HG03135 (cell line): ENCODE data around the gene FBN2.

Experiments
- ATAC-seq: cut with Tn5 transposase; IDR thresholded peaks from one replicate; pipeline ENCODE4 v1.9.1; 2021; ENCODE audit warnings: mild to moderate bottlenecking, moderate library complexity; ENCODE audit not compliant: unreplicated experiment

FBN2 gene

DNA sequence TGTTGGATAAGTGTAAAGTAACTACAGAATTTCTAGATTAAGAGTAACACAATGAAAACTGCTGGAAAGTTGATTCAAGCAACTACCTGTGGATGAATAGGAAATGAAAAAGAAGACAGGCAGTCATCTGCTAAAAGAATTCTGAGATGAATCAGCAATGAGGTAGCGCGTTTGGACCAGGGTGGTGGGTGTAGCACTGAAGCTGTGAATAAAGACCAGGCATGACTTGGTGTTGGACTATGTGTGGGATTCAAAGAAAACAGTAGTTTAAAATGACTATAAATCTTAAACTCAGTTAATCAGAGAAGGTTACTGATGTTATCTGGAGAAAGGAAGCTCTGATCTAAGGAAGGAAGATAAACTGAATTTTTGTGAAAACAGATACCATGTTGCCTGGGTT is 159.8 kb downstream of the FBN2 start:
- no peak for ATAC-seq

- ATAC-seq: no peak
Observed at GRCh38 chr5:128376577-128376976, 161.5 kb downstream of the FBN2 start.

DNA sequence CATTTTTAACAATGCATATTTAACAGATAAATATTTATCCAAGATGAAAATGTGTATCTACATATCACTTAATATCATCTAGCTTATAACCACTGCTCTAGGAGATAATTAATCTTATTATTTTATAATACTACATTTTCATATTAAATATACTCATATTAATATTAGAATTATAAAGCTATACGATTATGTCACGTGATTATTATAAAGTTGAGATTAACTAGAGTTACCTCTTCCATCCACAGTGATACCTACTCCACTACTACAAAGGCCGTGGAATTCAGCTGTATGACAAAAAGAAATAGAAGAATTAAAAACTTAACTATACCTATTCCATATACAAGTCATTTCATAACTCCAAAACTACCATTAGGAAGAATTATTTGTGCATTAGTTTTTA is 171.9 kb downstream of the FBN2 start:
- no peak for ATAC-seq

- ATAC-seq: no peak
Observed at GRCh38 chr5:128362370-128362769, 175.7 kb downstream of the FBN2 start.

DNA sequence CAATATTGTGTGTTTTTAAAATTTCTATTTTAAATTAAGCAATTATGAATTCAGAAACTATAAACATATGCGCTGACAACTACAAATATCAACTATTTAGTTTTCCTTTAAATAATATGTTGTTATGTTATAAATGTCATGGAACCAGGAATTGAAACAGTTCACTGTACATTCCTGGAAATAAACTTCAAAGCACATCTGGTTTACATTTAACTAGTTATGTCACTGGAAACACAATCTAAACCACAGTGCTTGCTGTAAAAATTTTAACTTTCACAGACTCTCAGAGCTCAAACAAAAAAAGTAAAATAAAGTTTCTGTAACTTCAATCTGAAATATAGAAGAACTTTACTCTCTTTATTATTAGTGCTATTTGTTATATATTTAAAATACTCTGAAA is 179.2 kb downstream of the FBN2 start:
- ATAC-seq: no peak

- no peak for ATAC-seq
Observed at GRCh38 chr5:128357226-128357625, 180.8 kb downstream of the FBN2 start.

DNA sequence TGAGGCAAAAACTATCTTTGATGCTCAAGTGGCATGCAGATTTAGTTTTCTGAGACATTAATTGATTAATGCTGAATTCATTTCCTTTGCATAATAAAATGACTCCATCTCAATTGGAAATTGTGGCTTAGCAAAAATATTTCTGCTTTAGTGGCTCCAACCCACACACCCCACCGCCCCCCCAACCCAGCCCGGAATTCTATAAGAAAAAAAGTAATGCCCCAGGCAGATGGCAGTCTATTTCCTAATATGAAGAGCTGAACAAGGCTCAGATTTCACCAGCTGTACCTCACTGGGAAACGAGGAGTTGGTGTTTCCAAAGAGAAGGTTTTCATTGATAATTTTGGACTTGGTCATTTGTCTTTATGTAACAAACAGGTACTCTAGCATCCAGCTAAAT is 182.1 kb downstream of the FBN2 start:
- ATAC-seq: no peak

DNA sequence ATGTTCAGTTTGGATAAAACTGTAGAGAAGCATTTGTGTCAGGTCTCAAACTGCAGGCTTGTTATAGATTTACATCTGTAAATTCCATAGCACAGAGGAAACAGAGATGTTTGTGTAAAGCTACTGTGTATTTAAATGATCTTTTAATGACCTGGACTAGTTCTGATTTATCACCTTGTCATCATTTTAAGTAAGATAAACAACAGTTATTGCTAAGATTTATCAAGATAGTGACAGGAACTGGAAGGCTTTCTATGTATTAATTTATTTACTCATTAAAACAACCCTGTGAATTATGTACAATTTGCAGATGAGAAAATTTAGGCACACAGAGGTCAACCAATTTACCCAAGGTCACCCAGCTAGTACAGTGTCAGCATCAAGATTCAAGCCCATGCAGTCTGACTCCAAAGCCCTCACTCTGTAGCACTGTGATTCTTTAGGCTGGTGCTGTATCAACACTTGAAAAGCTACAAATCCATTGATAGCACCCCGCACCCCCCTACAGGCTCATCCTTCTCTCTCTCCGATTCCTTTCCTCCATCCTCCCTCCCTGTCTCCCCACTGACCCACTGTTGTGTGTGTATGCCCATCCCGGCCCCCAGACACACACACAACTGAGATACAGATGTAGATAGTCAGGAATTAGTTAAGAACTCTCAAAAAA is 184.5 kb downstream of the FBN2 start:
- ATAC-seq: no peak

- ATAC-seq: no peak
Observed at GRCh38 chr5:128350705-128351104, 187.3 kb downstream of the FBN2 start.

DNA sequence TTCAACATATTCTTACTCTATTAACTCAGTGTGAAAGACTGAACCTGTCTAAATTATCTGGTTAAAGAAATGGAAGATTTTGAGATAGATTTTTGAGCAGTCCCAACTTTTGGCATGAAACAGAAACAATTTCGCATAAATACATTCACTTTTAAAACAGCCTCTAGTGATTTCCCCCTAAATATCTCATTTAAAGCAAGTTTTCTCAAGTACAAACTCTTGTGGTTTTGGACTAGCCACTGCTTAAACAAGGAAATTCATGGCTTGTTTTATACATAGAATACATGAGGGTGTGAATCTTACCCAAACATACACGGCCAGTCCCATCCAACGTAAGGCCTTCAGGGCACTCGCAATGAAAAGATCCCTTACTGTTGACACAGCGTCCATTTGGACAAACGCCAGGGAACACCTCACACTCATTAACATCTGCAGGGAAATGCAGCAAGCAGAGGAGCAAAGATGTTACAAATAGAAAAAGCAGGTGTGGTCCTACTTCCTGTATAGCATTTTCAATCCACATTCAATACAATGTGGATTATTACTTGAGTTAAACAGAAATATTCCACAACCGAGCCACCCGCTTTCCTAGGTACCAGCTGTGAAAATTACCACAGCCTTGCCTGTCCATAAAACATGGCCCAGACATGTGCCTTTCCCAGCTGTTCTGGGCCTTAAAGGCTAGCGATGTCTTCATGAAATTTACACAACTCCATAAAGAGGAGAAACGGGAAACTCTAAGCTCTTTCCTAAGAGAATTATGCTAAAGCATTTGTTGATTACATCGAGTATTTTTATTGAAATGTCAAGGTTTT is 188.8 kb downstream of the FBN2 start:
- no peak for ATAC-seq

DNA sequence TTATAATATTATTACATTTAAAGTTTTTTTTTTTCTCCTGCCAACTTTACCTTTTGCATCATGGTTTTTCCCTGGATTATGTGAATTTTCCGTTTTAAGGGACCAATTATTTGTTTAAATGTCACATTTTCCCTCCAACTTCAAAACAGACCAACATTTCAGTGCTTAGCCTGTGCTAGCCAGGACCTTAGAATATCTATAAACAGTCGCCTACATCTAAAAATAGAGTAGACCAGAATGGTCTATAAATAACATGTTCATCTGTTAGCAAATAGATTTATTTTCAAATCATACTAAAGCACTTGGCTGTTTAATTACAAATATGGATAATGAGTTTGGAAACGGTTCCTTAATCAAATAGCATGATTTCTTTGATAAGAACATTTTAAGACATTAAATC is 192.0 kb downstream of the FBN2 start:
- ATAC-seq: no peak

DNA sequence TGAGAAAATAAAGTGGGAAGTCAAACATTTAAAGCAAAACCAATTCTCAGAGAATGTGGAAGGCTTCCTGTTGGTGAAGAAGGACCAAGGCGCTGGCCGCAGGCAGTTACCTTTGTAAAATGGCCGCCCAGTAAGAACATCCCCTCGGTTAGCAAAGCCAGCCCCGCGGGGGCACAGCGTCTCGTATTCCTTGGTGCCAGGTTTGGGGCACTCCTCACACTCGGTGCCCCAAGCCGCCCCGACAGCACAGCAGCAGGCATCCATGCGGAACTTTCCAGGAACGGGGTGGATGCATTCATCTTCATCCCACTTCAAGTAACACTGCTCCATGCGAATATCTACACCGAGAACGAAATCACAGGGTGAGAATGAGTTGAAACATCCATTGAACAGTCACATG is 192.8 kb downstream of the FBN2 start:
- ATAC-seq: no peak

DNA sequence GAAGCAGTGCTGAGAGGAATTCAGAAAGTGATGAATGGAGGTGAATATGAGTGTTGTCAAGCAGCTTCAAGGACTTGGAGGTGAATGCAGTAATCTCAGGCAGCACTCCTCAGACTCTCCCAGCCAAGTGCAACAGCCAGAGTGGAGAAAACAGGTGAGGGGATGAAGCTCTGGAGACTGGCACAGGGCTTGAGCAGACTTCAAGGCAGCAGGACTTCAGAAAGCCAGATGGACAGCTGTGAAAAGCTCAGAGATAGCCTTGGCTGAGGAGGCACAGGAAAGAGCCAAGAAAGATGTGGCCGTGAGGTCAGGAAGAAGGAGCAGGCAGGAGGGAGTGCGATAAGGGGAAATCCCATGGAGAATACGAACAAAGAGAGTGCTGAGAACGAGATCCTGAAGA is 194.9 kb downstream of the FBN2 start:
- ATAC-seq: no peak

- no peak for ATAC-seq
Observed at GRCh38 chr5:128341056-128341455, 197.0 kb downstream of the FBN2 start.

DNA sequence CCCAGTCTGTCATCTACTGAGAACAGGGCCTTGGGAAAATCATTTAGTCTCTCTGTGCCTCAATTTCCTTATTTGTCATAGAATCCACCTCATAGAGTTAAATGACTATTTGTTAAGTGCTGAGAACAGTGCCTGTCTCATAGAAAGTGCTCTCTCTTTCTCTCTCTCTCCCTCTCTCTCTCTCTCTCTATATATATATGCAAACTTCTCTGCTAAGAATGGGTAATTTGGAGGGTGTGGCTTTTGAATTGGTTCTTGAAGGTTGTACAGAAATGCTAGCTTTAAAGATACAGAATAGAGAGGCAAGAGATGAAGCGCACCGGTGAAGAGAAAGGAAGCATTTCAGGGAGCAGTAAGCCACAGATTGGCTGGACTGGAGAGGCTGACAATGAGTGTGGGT is 197.4 kb downstream of the FBN2 start:
- no peak for ATAC-seq

GRCh38 chr5:128339585-128339984 is 198.5 kb downstream of the FBN2 start:
- no peak for ATAC-seq

DNA sequence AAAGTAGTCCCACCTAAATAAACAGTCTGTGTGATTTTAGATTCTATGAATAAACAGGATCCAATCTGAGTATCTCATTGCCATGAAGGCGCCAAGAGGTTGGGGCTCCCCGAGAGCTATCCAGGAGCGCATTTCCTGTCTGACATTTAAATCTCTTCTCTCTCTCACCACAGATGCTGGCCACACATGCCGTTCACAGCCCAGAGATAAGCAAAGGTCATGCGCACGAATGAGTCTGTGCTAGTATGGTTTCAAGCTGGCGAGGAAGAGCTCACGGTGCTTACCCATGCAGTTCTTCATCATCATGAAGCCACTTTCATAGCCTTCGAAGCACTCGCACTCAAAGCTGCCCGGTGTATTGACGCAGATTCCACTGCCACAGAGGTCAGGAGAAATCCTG is 199.4 kb downstream of the FBN2 start:
- ATAC-seq: no peak

DNA sequence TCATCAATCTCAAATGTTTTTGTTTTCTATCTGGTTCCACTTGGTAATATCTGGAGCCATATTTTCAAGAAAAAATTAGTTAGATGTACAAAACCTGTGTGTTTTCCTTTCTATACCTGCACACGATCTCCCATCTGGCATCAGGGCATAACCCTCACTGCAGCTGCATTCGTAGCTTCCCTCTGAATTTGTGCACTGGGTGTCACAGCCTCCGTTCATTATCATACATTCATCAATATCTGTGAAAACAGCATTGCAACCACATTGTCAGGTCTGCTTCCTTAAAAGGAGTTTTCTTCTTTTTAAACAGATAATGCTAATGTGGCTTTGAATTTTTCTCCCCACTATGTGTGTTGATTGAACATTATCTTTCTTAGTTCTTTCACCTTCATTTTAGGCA is 202.7 kb downstream of the FBN2 start:
- ATAC-seq: no peak

DNA sequence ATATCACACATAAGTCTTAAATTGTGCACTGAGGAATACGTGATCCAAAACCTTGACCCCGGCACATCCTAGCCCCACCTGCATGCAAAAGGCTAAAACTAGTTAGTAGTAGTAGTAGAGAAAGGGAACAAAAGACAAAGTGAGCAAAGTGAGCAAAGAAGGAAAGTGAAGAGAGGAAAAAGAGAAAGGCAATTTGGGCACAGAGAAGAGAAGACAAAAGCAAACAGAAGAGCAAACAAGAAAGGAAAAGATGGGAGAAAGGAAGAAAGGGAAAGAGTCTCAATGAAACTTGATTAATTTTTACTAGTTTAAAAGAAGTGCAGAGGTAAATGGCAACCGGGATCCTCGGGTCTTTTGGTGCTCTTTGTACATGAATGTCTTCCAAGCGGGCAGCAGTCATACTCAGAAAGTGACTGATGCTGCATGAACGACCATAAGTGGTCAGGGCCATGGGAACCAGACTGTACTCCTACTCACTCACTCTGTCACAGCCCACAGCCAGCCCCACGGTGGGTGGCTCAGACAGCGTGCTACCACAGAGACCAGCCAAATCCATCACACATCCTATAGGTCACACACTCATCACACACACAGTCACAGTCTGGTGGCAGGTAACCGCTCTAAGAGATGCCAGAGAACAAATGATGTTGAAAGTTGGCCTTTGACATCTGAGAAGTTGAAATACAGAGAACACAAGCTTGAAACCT is 203.9 kb downstream of the FBN2 start:
- no peak for ATAC-seq

- ATAC-seq: no peak
Observed at GRCh38 chr5:128331261-128331660, 206.8 kb downstream of the FBN2 start.

- no peak for ATAC-seq
Observed at GRCh38 chr5:128329386-128329939, 208.6 kb downstream of the FBN2 start.

DNA sequence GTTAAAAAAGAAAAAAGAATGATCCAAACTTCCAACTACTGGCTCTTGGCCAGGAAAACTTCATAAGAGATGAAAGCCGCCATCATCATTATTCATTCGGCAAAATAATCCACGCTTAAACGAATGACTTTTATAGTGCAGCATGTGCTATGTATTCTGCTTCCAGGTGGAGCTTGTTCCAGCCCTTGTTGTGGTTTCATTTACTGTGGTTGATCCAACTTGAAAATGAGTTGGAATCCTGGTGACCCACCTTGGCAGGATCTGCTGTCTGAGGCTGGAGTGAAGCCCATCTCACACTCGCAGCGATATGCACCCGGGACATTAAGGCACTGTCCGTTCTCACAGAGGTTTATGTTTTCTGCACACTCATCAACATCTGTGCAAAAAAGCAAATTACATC is 209.6 kb downstream of the FBN2 start:
- ATAC-seq: no peak
